Glomerular visceral epithelial cell (primary cell): ENCODE measurements around the gene TRIM67.
"Not testable (repeated sequence)": the region's sequence is repeated elsewhere in the genome, so short reads cannot be mapped to it uniquely, and the experiment has no call there.

ENCODE experiments used
- DNase-seq: peaks from one replicate; pipeline ENCODE4 v3.0.0-alpha.2; 2016; ENCODE audit errors: extremely low spot score

TRIM67 gene

GRCh38 chr1:231161667-231162296 lies at the start of gene TRIM67:
Gene TRIM67 (plus strand): TSS chr1:231162058. CDS start chr1:231162970, 912 bp downstream.
- DNase-seq, result peak; percentile 48

- DNase-seq, result no peak
These were observed 45.1 kb upstream of the TRIM67 start for GRCh38 chr1:231116738-231117137.

- no peak for DNase-seq
These were observed 43.0 kb upstream of the TRIM67 start for GRCh38 chr1:231118704-231119453.

- DNase-seq, result no peak
These were observed 40.3 kb upstream of the TRIM67 start for GRCh38 chr1:231121533-231121932.

GRCh38 chr1:231122143-231122542 lies 39.7 kb upstream of the TRIM67 start:
- DNase-seq, result no peak

- no peak for DNase-seq
These were observed 37.1 kb upstream of the TRIM67 start for GRCh38 chr1:231124746-231125145.

- no peak for DNase-seq
These were observed 35.8 kb upstream of the TRIM67 start for GRCh38 chr1:231125972-231126580.

- DNase-seq, result not testable (repeated sequence)
These were observed 34.8 kb upstream of the TRIM67 start for GRCh38 chr1:231127106-231127505.

GRCh38 chr1:231128471-231128870 lies 33.4 kb upstream of the TRIM67 start:
- not testable (repeated sequence) for DNase-seq

GRCh38 chr1:231130544-231130943 lies 31.3 kb upstream of the TRIM67 start:
- DNase-seq, result no peak

- DNase-seq, result not testable (repeated sequence)
These were observed 29.3 kb upstream of the TRIM67 start for GRCh38 chr1:231132591-231132990.

GRCh38 chr1:231134624-231135023 lies 27.2 kb upstream of the TRIM67 start:
- DNase-seq, result peak; percentile 42

- DNase-seq, result no peak
These were observed 23.6 kb upstream of the TRIM67 start for GRCh38 chr1:231138236-231138635.

GRCh38 chr1:231139125-231139649 lies 22.7 kb upstream of the TRIM67 start:
- DNase-seq, result peak; percentile 39

- DNase-seq, result peak; percentile 90
These were observed 21.9 kb upstream of the TRIM67 start for GRCh38 chr1:231139659-231140654.

- no peak for DNase-seq
These were observed 17.3 kb upstream of the TRIM67 start for GRCh38 chr1:231144416-231145193.

GRCh38 chr1:231147896-231148295 lies 14.0 kb upstream of the TRIM67 start:
- DNase-seq, result no peak

- no peak for DNase-seq
These were observed 10.0 kb upstream of the TRIM67 start for GRCh38 chr1:231151811-231152210.

GRCh38 chr1:231153726-231154125 lies 8.1 kb upstream of the TRIM67 start:
- DNase-seq, result no peak

GRCh38 chr1:231155808-231156207 lies 6.0 kb upstream of the TRIM67 start:
- no peak for DNase-seq

GRCh38 chr1:231157311-231157710 lies 4.5 kb upstream of the TRIM67 start:
- no peak for DNase-seq
